Endothelial cell of umbilical vein (primary cell): ENCODE measurements around the gene RAB37. TPM values are rescaled to one million over a fixed set of nuclear protein-coding genes. Genes with fewer than 3 reads are reported as not detected.

Source experiments
- BruUV-seq: library from RNA; stranded (reverse); fragments of 400-500 nt; replicated peaks from 2 replicates; lab custom pipeline; 2021; lab: Mats Ljungman, UMichigan
- CTCF ChIA-PET: fragments of 300-600, 350-600 bp; sonication (Branson Sonifier 250); formaldehyde crosslinking; loops from one replicate; lab custom pipeline; 2021; ENCODE audit warnings: antibody characterized with exemption, inconsistent platforms; lab: Charles Lee
- POLR2A ChIA-PET: fragments of 300-600, 350-600 bp; sonication (Branson Sonifier 250); formaldehyde crosslinking; loops from one replicate; lab custom pipeline; 2021; ENCODE audit warnings: antibody characterized with exemption, inconsistent platforms; lab: Charles Lee
- DNase-seq: peaks from one replicate; pipeline ENCODE4 v3.0.0-alpha.2; 2011; ENCODE audit warnings: low read depth, low spot score
- FAIRE-seq: peaks from 2 replicates; lab custom pipeline; 2011; peaks lifted over from hg19 to GRCh38; lab: Jason Lieb, UNC
- H2AFZ ChIP-seq: 2 replicates; pipeline ENCODE4 v1.6.0; 2012; ENCODE audit warnings: low read depth, low read length, control low read depth, inconsistent platforms
- H3K27ac ChIP-seq: 2 replicates; pipeline ENCODE4 v1.5.1; 2011; ENCODE audit warnings: low read depth, mild to moderate bottlenecking, control low read depth, low read length, moderate library complexity; ENCODE audit not compliant: insufficient read depth
- H3K27me3 ChIP-seq, 2 experiments: 2 replicates each; pipeline versions ENCODE4 v1.6.0 to v1.6.1; 2011; ENCODE audit warnings: low read length in 2 of 2, mixed read lengths in 1 of 2; ENCODE audit not compliant: control insufficient read depth in 2 of 2, insufficient read depth in 2 of 2
- H3K36me3 ChIP-seq, 2 experiments: 2 replicates in 1 of 2; 3 replicates in 1 of 2; pipeline ENCODE4 v1.5.1; 2011; ENCODE audit warnings: low read length in 2 of 2, mild to moderate bottlenecking in 1 of 2, moderate library complexity in 1 of 2; ENCODE audit not compliant: control insufficient read depth in 2 of 2, insufficient read depth in 2 of 2; ENCODE audit errors: extremely low read depth in 1 of 2
- H3K4me1 ChIP-seq: 3 replicates; pipeline ENCODE4 v1.5.1; 2011; ENCODE audit warnings: mild to moderate bottlenecking, low read length; ENCODE audit not compliant: control insufficient read depth, insufficient read depth; ENCODE audit errors: extremely low read depth
- H3K4me2 ChIP-seq: 2 replicates; pipeline ENCODE4 v1.6.1; 2011; ENCODE audit warnings: low read length, control low read depth, mixed read lengths; ENCODE audit not compliant: insufficient read depth
- H3K4me3 ChIP-seq, 3 experiments: fragments of 200-600 bp in 1 of 3; sonication (generic), shearing (Covaris generic) in 1 of 3; replicated peaks in 1 of 3; 2 replicates each; pipeline ENCODE4 v1.5.1; 2011 to 2016; ENCODE audit warnings: control low read depth in 3 of 3, low read length in 3 of 3, mild to moderate bottlenecking in 2 of 3, inconsistent platforms in 1 of 3, low read depth in 1 of 3, moderate library complexity in 1 of 3; ENCODE audit not compliant: insufficient read depth in 1 of 3
- H3K79me2 ChIP-seq: 2 replicates; pipeline ENCODE4 v1.6.0; 2012; ENCODE audit warnings: low read length, inconsistent platforms; ENCODE audit not compliant: control insufficient read depth, insufficient read depth
- H3K9ac ChIP-seq: replicated peaks from 2 replicates; pipeline ENCODE3; 2011; ENCODE audit warnings: low read length, control low read depth; ENCODE audit not compliant: insufficient read depth; ENCODE audit errors: extremely low read depth
- H3K9me1 ChIP-seq: replicated peaks from 3 replicates; pipeline ENCODE4 v1.6.0; 2011; ENCODE audit warnings: mild to moderate bottlenecking, low read length; ENCODE audit not compliant: control insufficient read depth, insufficient read depth; ENCODE audit errors: extremely low read depth
- H3K9me3 ChIP-seq: replicated peaks from 2 replicates; pipeline ENCODE4 v1.5.1; 2012; ENCODE audit warnings: low read length, inconsistent platforms; ENCODE audit not compliant: control insufficient read depth, insufficient read depth
- H4K20me1 ChIP-seq: replicated peaks from 2 replicates; pipeline ENCODE3; 2011; ENCODE audit warnings: mild to moderate bottlenecking, low read length; ENCODE audit not compliant: control insufficient read depth, insufficient read depth; ENCODE audit errors: extremely low read depth
- EZH2 ChIP-seq: IDR thresholded peaks from 2 replicates; pipeline ENCODE4 v1.6.1; 2012; ENCODE audit warnings: borderline replicate concordance, low read depth, mild to moderate bottlenecking, moderate library complexity, low read length, inconsistent platforms; ENCODE audit not compliant: severe bottlenecking
- FOS ChIP-seq: IDR thresholded peaks from 2 replicates; pipeline ENCODE4 v1.6.1; 2011; ENCODE audit warnings: mild to moderate bottlenecking, low read length, moderate library complexity, borderline replicate concordance; ENCODE audit not compliant: insufficient read depth
- GATA2 ChIP-seq: IDR thresholded peaks from 2 replicates; pipeline ENCODE4 v1.7.0; 2011; ENCODE audit warnings: low read depth, mild to moderate bottlenecking, moderate library complexity, mixed read lengths, low read length; ENCODE audit not compliant: insufficient read length, insufficient read depth
- JUN ChIP-seq: IDR thresholded peaks from 2 replicates; pipeline ENCODE4 v1.6.1; 2011; ENCODE audit warnings: borderline replicate concordance, low read depth; ENCODE audit not compliant: insufficient read length, insufficient read depth
- MYC ChIP-seq: IDR thresholded peaks from one replicate; pipeline ENCODE4 v1.6.1; 2011; ENCODE audit warnings: mild to moderate bottlenecking, low read depth, low read length
- POLR2A ChIP-seq: IDR thresholded peaks from 2 replicates; pipeline ENCODE4 v1.6.1; 2012; ENCODE audit warnings: low read depth, mild to moderate bottlenecking, control low read depth, low read length
- POLR2AphosphoS5 ChIP-seq: IDR thresholded peaks from 2 replicates; pipeline ENCODE4 v1.6.1; 2012; ENCODE audit warnings: low read depth, mild to moderate bottlenecking, control low read depth, low read length, moderate library complexity; ENCODE audit not compliant: insufficient read depth
- dilution Hi-C: fragments of 300-500 bp; cut with MboI; formaldehyde crosslinking; loops from one replicate; pipeline ENCODE4 v1.15.0; 2019; ENCODE audit warnings: low sequenced_read_pairs; ENCODE audit not compliant: extremely low pct_ligation_motif_present
- intact Hi-C: fragments of 100-400 bp; cut with micrococcal nuclease; formaldehyde crosslinking; loops from one replicate; pipeline ENCODE4 v1.10.0; 2022
- polyA plus RNA-seq, 4 experiments: library from polyadenylated mRNA; depleted of rRNA in 3 of 4; stranded (reverse) in 3 of 4; unstranded in 1 of 4; fragments of >200 nt; gene quantifications; 2 replicates each; pipeline versions ENCODE4 v1.2.1 to v1.2.3, GENCODE V29; 2011 to 2012; ENCODE audit warnings: missing spikeins in 1 of 4
- total RNA-seq: library from RNA; stranded (reverse); gene quantifications from 2 replicates; pipeline ENCODE4 v1.2.3, GENCODE V29; 2021
- TF ChIP-seq, protein P1 (sequence below): IDR thresholded peaks from 2 replicates; pipeline ENCODE4 v1.6.1; 2011; ENCODE audit not compliant: insufficient read depth, insufficient read length

The RAB37 gene
- total and polyA plus RNA-seq, 2 donors (not counting 3 experiments of a cell fraction or from before 2014, with no cell fraction given): 0.11 TPM; not detected in 1

- CTCF ChIA-PET: interaction anchor here (1.2 kb wide), 1 partner anchor 46 kb away, joined by 3 read pairs; no protein-coding TSS in a partner anchor
- no peak overlapping the region for H3K4me3 ChIP-seq
- DNase-seq (no peak), FAIRE-seq (no peak)
- dilution Hi-C loops (no loop called here), intact Hi-C loops (no loop called here)
- no TSS peak for BruUV-seq
- no peaks in the 10 kb centered on the region for H3K9me1 ChIP-seq
- H3K4me2 ChIP-seq: no peak overlapping the region
- POLR2A ChIA-PET: no interaction called here
- no peaks in the 10 kb centered on the region for H3K9me3 ChIP-seq
- TF ChIP-seq FOS (no peak), JUN (no peak), POLR2A (no peak), POLR2AphosphoS5 (no peak), MYC (no peak)
- no peaks in the 10 kb centered on the region for H3K27me3 ChIP-seq
- no peaks in the 10 kb centered on the region for H3K79me2 ChIP-seq
- no peaks in the 10 kb centered on the region for H3K36me3 ChIP-seq
- H3K9ac ChIP-seq: no peak overlapping the region
- H2AFZ ChIP-seq: no peak overlapping the region
- no peaks in the 10 kb centered on the region for H3K4me1 ChIP-seq
- no peaks in the 10 kb centered on the region for H4K20me1 ChIP-seq
- H3K27ac ChIP-seq: no peak overlapping the region
Observed at GRCh38 chr17:74725111-74725510, 11.9 kb upstream of the RAB37 start.

DNA sequence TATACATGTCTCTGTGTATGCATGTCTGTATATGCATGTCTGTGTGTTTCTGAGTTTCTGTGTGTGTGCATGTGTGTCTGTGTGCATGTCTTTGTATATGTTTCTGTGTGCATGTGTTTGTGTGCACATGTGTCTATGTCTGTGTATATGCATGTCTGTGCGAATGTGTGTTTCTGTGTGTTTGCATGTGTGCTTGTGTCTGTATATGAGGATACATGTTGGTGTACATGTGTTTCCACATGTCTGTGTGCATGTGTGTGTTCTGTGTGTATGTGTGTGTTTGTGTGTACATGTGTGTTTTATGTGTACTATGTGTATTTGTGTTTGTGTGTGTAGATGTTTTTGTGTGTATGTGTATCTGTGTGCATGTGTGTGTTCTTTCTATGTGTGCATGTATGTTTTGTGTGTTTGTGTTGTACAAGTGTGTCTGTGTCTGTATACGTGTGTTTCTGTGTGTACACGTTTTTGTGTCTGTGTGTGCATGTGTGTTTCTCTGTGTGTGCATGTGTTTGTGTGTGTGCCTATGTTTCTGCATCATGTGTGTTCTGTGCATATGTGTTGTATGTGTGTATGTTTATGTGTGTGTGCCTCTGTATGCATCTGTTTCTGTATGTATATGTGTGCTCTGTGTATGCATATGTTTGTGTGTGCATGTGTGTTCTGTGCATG is 8.9 kb upstream of the RAB37 start:
- TF ChIP-seq POLR2AphosphoS5 (no peak), FOS (no peak), GATA2 (no peak), POLR2A (no peak), EZH2 (no peak), JUN (no peak), MYC (no peak)
- TF ChIP-seq, protein P1, sequence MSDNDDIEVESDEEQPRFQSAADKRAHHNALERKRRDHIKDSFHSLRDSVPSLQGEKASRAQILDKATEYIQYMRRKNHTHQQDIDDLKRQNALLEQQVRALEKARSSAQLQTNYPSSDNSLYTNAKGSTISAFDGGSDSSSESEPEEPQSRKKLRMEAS: no peak
- no TSS peak for BruUV-seq

More for the DNA sequence above, 8.9 kb upstream of the RAB37 start:
- no peaks in the 10 kb centered on the region for H3K79me2 ChIP-seq
- DNase-seq: no peak
- H3K4me2 ChIP-seq: no peak overlapping the region
- no peak overlapping the region for H3K9ac ChIP-seq
- POLR2A ChIA-PET: no interaction called here
- no peaks in the 10 kb centered on the region for H3K9me3 ChIP-seq
- no peaks in the 10 kb centered on the region for H3K36me3 ChIP-seq
- H3K9me1 ChIP-seq: no peaks in the 10 kb centered on the region
- dilution Hi-C loops: no loop called here
- CTCF ChIA-PET: no interaction called here
- no peaks in the 10 kb centered on the region for H3K27me3 ChIP-seq
- no peak for FAIRE-seq
- no peaks in the 10 kb centered on the region for H4K20me1 ChIP-seq
- H3K27ac ChIP-seq: no peak overlapping the region
- no peak overlapping the region for H2AFZ ChIP-seq
- H3K4me1 ChIP-seq: no peaks in the 10 kb centered on the region
- intact Hi-C loops: no loop called here
- no peak overlapping the region for H3K4me3 ChIP-seq
